ENCODE data around the gene CPNE5.

CPNE5 gene

GRCh38 chr6:36743538-36744303 is 95.5 kb downstream of the CPNE5 start:
- Histone ChIP-seq H3K36me3 (replicated peaks; ENCODE audit: low read depth, low read length) (peaks cover 4% of the 10 kb centered on the region), H3K4me2 (ENCODE audit: low read length) (no peak overlapping the region), H3K9ac (ENCODE audit: low read length) (no peak overlapping the region), H3K27me3 (ENCODE audit: low read depth, low read length) (no peaks in the 10 kb centered on the region), H4K20me1 (ENCODE audit: insufficient read depth, low read length) (no peaks in the 10 kb centered on the region), H3K9me3 (ENCODE audit: insufficient read depth, low read length) (no peaks in the 10 kb centered on the region), H3K79me2 (ENCODE audit: low read length) (no peaks in the 10 kb centered on the region), H3K27ac (ENCODE audit: low read length) (no peak overlapping the region), H3K4me3 (ENCODE audit: low read length) (no peak overlapping the region), H2AFZ (ENCODE audit: low read depth, low read length) (no peak overlapping the region), H3K4me1 (ENCODE audit: low read length) (0 out of 2 replicates have a peak, but pooled peaks cover 3% of the 10 kb centered on the region)
- no peak for TF ChIP-seq CTCF (IDR thresholded peaks at IDR 0.05; ENCODE audit: low read depth, low read length)
- TF ChIP-seq EZH2phosphoT487 (IDR thresholded peaks at IDR 0.05; ENCODE audit: low read depth): no peak

- no peak overlapping the region for H3K9ac ChIP-seq (ENCODE audit: low read length)
- H4K20me1 ChIP-seq (ENCODE audit: insufficient read depth, low read length): no peaks in the 10 kb centered on the region
- no peaks in the 10 kb centered on the region for H3K27me3 ChIP-seq (ENCODE audit: low read depth, low read length)
- H3K4me3 ChIP-seq (ENCODE audit: low read length): no peak overlapping the region
- H3K4me2 ChIP-seq (ENCODE audit: low read length): no peak overlapping the region
- H2AFZ ChIP-seq (ENCODE audit: low read depth, low read length): no peak overlapping the region
- no peaks in the 10 kb centered on the region for H3K4me1 ChIP-seq (ENCODE audit: low read length)
- H3K27ac ChIP-seq (ENCODE audit: low read length): no peak overlapping the region
- TF ChIP-seq EZH2phosphoT487 (IDR thresholded peaks at IDR 0.05; ENCODE audit: low read depth) (no peak), CTCF (IDR thresholded peaks at IDR 0.05; ENCODE audit: low read depth, low read length) (no peak)
- H3K36me3 ChIP-seq (replicated peaks; ENCODE audit: low read depth, low read length): peaks cover 2% of the 10 kb centered on the region
- no peaks in the 10 kb centered on the region for H3K9me3 ChIP-seq (ENCODE audit: insufficient read depth, low read length)
- no peaks in the 10 kb centered on the region for H3K79me2 ChIP-seq (ENCODE audit: low read length)
Observed at GRCh38 chr6:36743032-36743431, 96.2 kb downstream of the CPNE5 start.

- Histone ChIP-seq H3K27me3 (ENCODE audit: low read depth, low read length) (no peaks in the 10 kb centered on the region), H3K9me3 (ENCODE audit: insufficient read depth, low read length) (no peaks in the 10 kb centered on the region), H3K4me1 (ENCODE audit: low read length) (no peaks in the 10 kb centered on the region), H3K4me2 (ENCODE audit: low read length) (no peak overlapping the region), H4K20me1 (ENCODE audit: insufficient read depth, low read length) (no peaks in the 10 kb centered on the region), H3K79me2 (ENCODE audit: low read length) (no peaks in the 10 kb centered on the region), H2AFZ (ENCODE audit: low read depth, low read length) (no peak overlapping the region), H3K36me3 (replicated peaks; ENCODE audit: low read depth, low read length) (no peaks in the 10 kb centered on the region), H3K4me3 (ENCODE audit: low read length) (no peak overlapping the region), H3K9ac (ENCODE audit: low read length) (no peak overlapping the region), H3K27ac (ENCODE audit: low read length) (no peak overlapping the region)
- TF ChIP-seq CTCF (IDR thresholded peaks at IDR 0.05; ENCODE audit: low read depth, low read length): no peak
- no peak for TF ChIP-seq EZH2phosphoT487 (IDR thresholded peaks at IDR 0.05; ENCODE audit: low read depth)
Observed at GRCh38 chr6:36742146-36742545, 97.1 kb downstream of the CPNE5 start.

GRCh38 chr6:36740818-36741179 is 98.4 kb downstream of the CPNE5 start:
- Histone ChIP-seq H3K27ac (ENCODE audit: low read length) (no peak overlapping the region), H3K9me3 (ENCODE audit: insufficient read depth, low read length) (no peaks in the 10 kb centered on the region), H3K9ac (ENCODE audit: low read length) (no peak overlapping the region), H4K20me1 (ENCODE audit: insufficient read depth, low read length) (no peaks in the 10 kb centered on the region), H2AFZ (ENCODE audit: low read depth, low read length) (no peak overlapping the region), H3K4me2 (ENCODE audit: low read length) (no peak overlapping the region), H3K4me1 (ENCODE audit: low read length) (no peaks in the 10 kb centered on the region), H3K36me3 (replicated peaks; ENCODE audit: low read depth, low read length) (no peaks in the 10 kb centered on the region), H3K79me2 (ENCODE audit: low read length) (no peaks in the 10 kb centered on the region), H3K27me3 (ENCODE audit: low read depth, low read length) (no peaks in the 10 kb centered on the region), H3K4me3 (ENCODE audit: low read length) (no peak overlapping the region)
- TF ChIP-seq CTCF (IDR thresholded peaks at IDR 0.05; ENCODE audit: low read depth, low read length): no peak
- no peak for TF ChIP-seq EZH2phosphoT487 (IDR thresholded peaks at IDR 0.05; ENCODE audit: low read depth)

Measured in OCI-LY3 (cell line).